CD4-positive, alpha-beta T cell treated with Interleukin-4 for 1 hour (primary cell): ENCODE measurements around the gene OR5D13.

Experiments used
- DNase-seq, 2 donors: peaks; one replicate each; pipeline ENCODE4 v3.0.0-alpha.2; 2020 to 2022

The OR5D13 gene

GRCh38 chr11:55773138-55773537, at the start of gene OR5D13:
Gene OR5D13 (plus strand): TSS chr11:55773438. CDS start chr11:55773438, 0 bp downstream.
- no peak for DNase-seq

GRCh38 chr11:55726715-55727324, 46.4 kb upstream of the OR5D13 start:
- no peak for DNase-seq

- no peak for DNase-seq
Measured at GRCh38 chr11:55732936-55733335, 40.3 kb upstream of the OR5D13 start.

- DNase-seq = no peak
Measured at GRCh38 chr11:55791606-55792005, 18.4 kb downstream of the OR5D13 start.

- DNase-seq = no peak
Measured at GRCh38 chr11:55793321-55793720, 20.1 kb downstream of the OR5D13 start.

GRCh38 chr11:55795256-55795655, 22.0 kb downstream of the OR5D13 start, which contains the start of gene OR5D14:
Gene OR5D14 (plus strand): TSS chr11:55795556. CDS start chr11:55795556, 0 bp downstream.
- DNase-seq = no peak

GRCh38 chr11:55806248-55806647, 33.0 kb downstream of the OR5D13 start:
- DNase-seq = no peak

- no peak for DNase-seq
Measured at GRCh38 chr11:55811067-55811466, 37.8 kb downstream of the OR5D13 start, which contains the start of gene OR5L1. Gene OR5L1 (plus strand): TSS chr11:55811367. CDS start chr11:55811467, 100 bp downstream.

- no peak for DNase-seq
Measured at GRCh38 chr11:55819330-55819729, 46.1 kb downstream of the OR5D13 start, which contains the start of gene OR5D18. Gene OR5D18 (plus strand): TSS chr11:55819630. CDS start chr11:55819630, 0 bp downstream.
